ENCODE data around the gene VWF.

Gene VWF

DNA sequence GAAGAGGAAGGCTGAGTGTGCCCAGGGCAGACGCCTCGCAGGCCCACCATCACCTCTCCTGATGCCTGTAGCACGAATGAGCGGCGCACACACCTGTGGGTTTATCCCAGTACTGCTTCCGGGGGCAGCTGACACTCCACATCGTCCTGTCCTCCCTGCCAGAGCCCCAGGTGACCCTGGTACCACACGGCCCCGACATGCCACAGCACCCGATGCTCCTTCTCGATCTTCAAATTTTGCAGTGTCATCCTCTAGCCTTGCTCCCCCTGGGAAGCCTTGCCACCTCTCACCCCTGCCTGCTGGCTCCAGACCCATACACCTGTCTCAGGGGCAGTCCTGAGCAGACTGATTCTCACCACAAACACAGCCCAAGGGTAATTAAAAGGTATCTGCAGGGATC, 220.0 kb downstream of the VWF start:
- DNase-seq, result no peak

DNA sequence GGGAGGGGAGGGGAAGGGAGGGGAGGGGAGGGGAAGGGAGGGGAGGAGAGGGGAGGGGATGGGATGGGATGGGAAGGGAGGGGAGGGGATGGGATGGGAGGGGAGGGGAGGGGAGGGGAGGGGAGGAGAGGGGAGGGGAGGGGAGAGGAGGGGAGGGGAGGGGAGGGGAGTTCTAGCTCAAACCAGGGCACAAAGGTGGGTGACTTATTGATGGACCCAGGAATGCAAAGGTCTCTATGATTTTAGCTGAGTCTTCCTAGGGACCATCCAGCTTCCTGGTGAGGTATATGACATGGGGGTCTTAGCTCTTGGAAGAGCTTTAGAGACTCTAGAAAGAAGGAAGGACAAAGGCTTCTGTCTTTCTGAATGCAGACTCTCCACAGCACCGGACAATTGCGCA, 221.7 kb downstream of the VWF start:
- DNase-seq, result no peak

GRCh38 chr12:5901416-5901815, 223.1 kb downstream of the VWF start:
- DNase-seq, result no peak

- no peak for DNase-seq
Observed at GRCh38 chr12:5900533-5901205, 223.8 kb downstream of the VWF start.

DNA sequence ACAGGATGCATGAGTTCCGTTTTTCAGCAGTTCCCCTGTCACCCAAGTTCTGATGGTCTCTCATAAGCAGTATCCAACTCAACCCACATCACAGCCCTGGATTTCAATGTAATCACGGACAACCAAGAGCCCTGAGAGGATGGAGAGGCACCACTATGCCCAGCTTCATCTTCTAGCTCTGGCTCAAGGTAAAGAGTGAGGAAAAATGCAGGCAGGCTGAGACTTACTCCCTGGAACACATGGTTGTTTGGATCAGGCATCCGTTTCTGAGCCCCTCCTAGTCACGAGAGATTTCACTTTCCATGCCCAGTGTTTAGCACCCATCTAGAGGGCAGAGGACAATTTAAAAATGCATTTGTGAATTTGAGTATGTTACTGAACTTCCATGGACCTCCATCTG, 224.4 kb downstream of the VWF start:
- no peak for DNase-seq

DNA sequence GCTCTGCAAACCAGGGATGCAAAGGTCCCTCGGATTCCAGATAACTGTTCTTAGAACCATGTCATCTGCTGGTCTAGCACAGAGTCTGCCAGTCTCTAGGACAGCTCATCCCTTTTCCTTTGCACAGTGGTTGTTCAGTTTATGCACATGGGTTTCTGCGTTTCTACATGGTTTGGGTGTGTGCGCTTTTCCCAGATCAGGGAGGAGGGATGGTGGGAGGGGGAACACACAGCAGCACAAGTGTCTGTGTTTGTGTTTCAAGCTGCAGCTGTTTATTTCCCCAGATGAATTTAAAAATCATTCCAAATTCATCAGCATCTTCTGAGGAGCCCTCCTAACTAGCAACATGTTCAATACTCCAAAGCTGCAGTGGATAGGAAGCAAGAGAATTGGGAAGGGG, 224.8 kb downstream of the VWF start:
- no peak for DNase-seq

DNA sequence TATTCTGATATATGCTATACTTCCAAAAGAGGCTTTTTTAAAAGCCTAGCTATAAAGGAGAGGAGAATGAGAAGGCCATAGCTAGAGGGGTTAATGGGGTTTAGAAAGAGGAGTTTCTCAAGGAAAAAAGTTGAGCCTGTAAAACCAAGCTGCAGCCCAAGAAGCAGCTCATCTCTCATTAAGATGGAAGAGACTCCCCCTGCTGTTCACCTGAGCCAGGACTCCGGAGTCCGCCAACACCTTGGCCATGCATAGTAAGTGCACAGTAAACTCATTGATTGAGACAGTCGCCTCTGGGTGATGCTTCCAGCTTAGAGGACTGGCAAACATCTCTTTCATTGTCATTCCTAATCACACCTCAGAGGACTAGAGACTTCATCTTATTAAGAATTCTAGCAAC, 225.6 kb downstream of the VWF start:
- no peak for DNase-seq

All from amniotic stem cell (primary cell).